IMR-90 (cell line): Measurements from ENCODE around the gene GRIN2A. TPM values are rescaled to one million over a fixed set of nuclear protein-coding genes. Genes with fewer than 3 reads are reported as not detected.

Source experiments
- ATAC-seq: fragments of 200-7000 bp; cut with Tn5 transposase; 2 replicates; pipeline ENCODE4 v1.9.1; 2020; ENCODE audit warnings: low read depth, mild to moderate bottlenecking, moderate library complexity
- BruUV-seq: library from RNA; stranded (reverse); fragments of 400-500 nt; replicated peaks from 2 replicates; lab custom pipeline; 2021; lab: Mats Ljungman, UMichigan
- CTCF ChIA-PET: fragments of 300-600 bp; formaldehyde crosslinking; extraction: SDS; loops from one replicate; lab custom pipeline; 2021; ENCODE audit warnings: antibody characterized with exemption; lab: Yijun Ruan, JAX
- POLR2A ChIA-PET: fragments of 300-600 bp; sonication (Branson Sonifier 250); formaldehyde crosslinking; loops from one replicate; lab custom pipeline; 2022; ENCODE audit warnings: antibody characterized with exemption; ENCODE audit not compliant: unreplicated experiment; lab: Charles Lee
- DNase-seq: peaks from one replicate; pipeline ENCODE4 v3.0.0; 2013
- H2AFZ ChIP-seq: replicated peaks from 2 replicates; pipeline ENCODE3; 2013; ENCODE audit warnings: low read length, mild to moderate bottlenecking; ENCODE audit not compliant: poor library complexity
- H2AK5ac ChIP-seq: 2 replicates; pipeline ENCODE4 v1.6.1; 2013; ENCODE audit warnings: low read depth, low read length, inconsistent platforms
- H2AK9ac ChIP-seq: replicated peaks from 2 replicates; pipeline ENCODE3; 2013; ENCODE audit warnings: mild to moderate bottlenecking, low read depth, low read length, moderate library complexity; ENCODE audit not compliant: poor library complexity
- H2BK120ac ChIP-seq: 2 replicates; pipeline ENCODE4 v1.6.1; 2013; ENCODE audit warnings: low read depth, low read length, inconsistent platforms
- H2BK15ac ChIP-seq: 3 replicates; pipeline ENCODE4 v1.6.1; 2013; ENCODE audit warnings: low read depth, low read length, inconsistent platforms
- H2BK20ac ChIP-seq: 2 replicates; pipeline ENCODE4 v1.6.1; 2013; ENCODE audit warnings: low read depth, mild to moderate bottlenecking, inconsistent platforms, low read length, moderate library complexity
- H2BK5ac ChIP-seq: 2 replicates; pipeline ENCODE4 v1.6.1; 2013; ENCODE audit warnings: mild to moderate bottlenecking, low read depth, low read length, inconsistent platforms; ENCODE audit not compliant: poor library complexity, severe bottlenecking
- H3K14ac ChIP-seq: replicated peaks from 2 replicates; pipeline ENCODE4 v1.6.1; 2013; ENCODE audit warnings: low read depth, low read length, inconsistent platforms
- H3K18ac ChIP-seq: 2 replicates; pipeline ENCODE4 v1.6.1; 2013; ENCODE audit warnings: low read depth, low read length, control low read depth
- H3K23ac ChIP-seq: 2 replicates; pipeline ENCODE4 v1.6.1; 2013; ENCODE audit warnings: low read depth, low read length, inconsistent platforms
- H3K27ac ChIP-seq: 2 replicates; pipeline ENCODE4 v1.5.1; 2013; ENCODE audit warnings: mild to moderate bottlenecking, control low read depth, low read length; ENCODE audit not compliant: insufficient read depth
- H3K27me3 ChIP-seq: 2 replicates; pipeline ENCODE4 v1.6.1; 2013; ENCODE audit warnings: low read length; ENCODE audit not compliant: control insufficient read depth, insufficient read depth
- H3K36me3 ChIP-seq: 2 replicates; pipeline ENCODE4 v1.6.1; 2013; ENCODE audit warnings: low read length, mixed read lengths; ENCODE audit not compliant: control insufficient read depth, insufficient read depth
- H3K4ac ChIP-seq: 2 replicates; pipeline ENCODE4 v1.6.1; 2013; ENCODE audit warnings: low read depth, low read length, inconsistent platforms
- H3K4me1 ChIP-seq: 2 replicates; pipeline ENCODE4 v1.6.1; 2013; ENCODE audit warnings: low read length, mixed read lengths; ENCODE audit not compliant: control insufficient read depth, insufficient read depth
- H3K4me2 ChIP-seq: 2 replicates; pipeline ENCODE4 v1.6.1; 2013; ENCODE audit warnings: low read depth, mild to moderate bottlenecking, control low read depth, low read length, moderate library complexity
- H3K4me3 ChIP-seq: 2 replicates; pipeline ENCODE4 v1.5.1; 2013; ENCODE audit warnings: low read depth, mild to moderate bottlenecking, control low read depth, low read length, moderate library complexity; ENCODE audit not compliant: insufficient read depth
- H3K56ac ChIP-seq: 2 replicates; pipeline ENCODE4 v1.6.1; 2013; ENCODE audit warnings: low read length, inconsistent platforms; ENCODE audit not compliant: insufficient read depth; ENCODE audit errors: extremely low read depth
- H3K79me1 ChIP-seq, 2 experiments: 2 replicates each; pipeline ENCODE4 v1.6.1; 2013; ENCODE audit warnings: low read length in 2 of 2, inconsistent platforms in 1 of 2, low read depth in 1 of 2
- H3K9ac ChIP-seq: 2 replicates; pipeline ENCODE4 v1.6.1; 2013; ENCODE audit warnings: low read depth, low read length, control low read depth
- H3K9me1 ChIP-seq: 2 replicates; pipeline ENCODE4 v1.6.1; 2013; ENCODE audit warnings: low read length, inconsistent platforms; ENCODE audit not compliant: insufficient read depth
- H3K9me3 ChIP-seq: 2 replicates; pipeline ENCODE4 v1.6.1; 2013; ENCODE audit warnings: low read length; ENCODE audit not compliant: control insufficient read depth, insufficient read depth
- H4K20me1 ChIP-seq: 2 replicates; pipeline ENCODE4 v1.6.1; 2013; ENCODE audit warnings: low read length, inconsistent platforms; ENCODE audit not compliant: insufficient read depth
- H4K5ac ChIP-seq: 2 replicates; pipeline ENCODE4 v1.6.1; 2013; ENCODE audit warnings: mild to moderate bottlenecking, low read depth, low read length, control low read depth
- H4K8ac ChIP-seq, 2 experiments: 2 replicates each; pipeline ENCODE4 v1.6.1; 2013; ENCODE audit warnings: low read depth in 2 of 2, low read length in 2 of 2, control low read depth in 1 of 2, inconsistent platforms in 1 of 2
- H4K91ac ChIP-seq: 2 replicates; pipeline ENCODE4 v1.6.1; 2013; ENCODE audit warnings: low read depth, low read length, inconsistent platforms; ENCODE audit not compliant: insufficient read depth
- BHLHE40 ChIP-seq: fragments of 150-350 bp; IDR thresholded peaks from 2 replicates; pipeline ENCODE4 v1.6.1; 2016; ENCODE audit warnings: mild to moderate bottlenecking, low read depth, low read length
- CEBPB ChIP-seq: IDR thresholded peaks from 2 replicates; pipeline ENCODE4 v1.6.1; 2012; ENCODE audit warnings: low read depth, low read length, improper control_type of control experiment
- CHD1 ChIP-seq: IDR thresholded peaks from 2 replicates; pipeline ENCODE4 v1.6.1; 2012; ENCODE audit warnings: low read depth, low read length, improper control_type of control experiment
- ELK1 ChIP-seq: fragments of 150-350 bp; IDR thresholded peaks from 2 replicates; pipeline ENCODE4 v1.6.1; 2016; ENCODE audit warnings: low read depth, mild to moderate bottlenecking, low read length, moderate library complexity, borderline replicate concordance
- FOS ChIP-seq: fragments of 150-350 bp; IDR thresholded peaks from 2 replicates; pipeline ENCODE4 v1.6.1; 2016; ENCODE audit warnings: low read depth, low read length
- MAFK ChIP-seq: IDR thresholded peaks from 2 replicates; pipeline ENCODE4 v1.6.1; 2012; ENCODE audit warnings: low read depth, low read length, improper control_type of control experiment
- NFE2L2 ChIP-seq: fragments of 150-350 bp; IDR thresholded peaks from 2 replicates; pipeline ENCODE4 v1.6.1; 2016; ENCODE audit warnings: low read depth, mild to moderate bottlenecking, low read length
- POLR2A ChIP-seq: IDR thresholded peaks from 2 replicates; pipeline ENCODE4 v1.6.1; 2012; ENCODE audit warnings: mild to moderate bottlenecking, low read depth, low read length
- RCOR1 ChIP-seq: IDR thresholded peaks from 2 replicates; pipeline ENCODE4 v1.6.1; 2012; ENCODE audit warnings: mild to moderate bottlenecking, low read length, improper control_type of control experiment; ENCODE audit not compliant: insufficient replicate concordance
- SMC3 ChIP-seq: fragments of 150-350 bp; IDR thresholded peaks from 2 replicates; pipeline ENCODE4 v1.6.1; 2016; ENCODE audit warnings: low read depth, mild to moderate bottlenecking, antibody characterized with exemption, low read length, moderate library complexity
- USF2 ChIP-seq: fragments of 150-350 bp; IDR thresholded peaks from 2 replicates; pipeline ENCODE4 v1.6.1; 2017; ENCODE audit warnings: mild to moderate bottlenecking, antibody characterized with exemption, low read length, low read depth
- WGBS, 2 experiments: methylation state at CpG; one replicate each; pipeline versions ENCODE4 v1.1.5 to v1.1.7; 2013; ENCODE audit warnings: missing lambda C conversion rate in 2 of 2; ENCODE audit not compliant: insufficient read length in 1 of 2; ENCODE audit errors: extremely low coverage in 2 of 2; 5-methylcytosine and 5-hydroxymethylcytosine counted together
- dilution Hi-C: fragments of 300-500 bp; cut with HindIII; formaldehyde crosslinking; loops from one replicate; pipeline ENCODE4 v1.14.3; 2018; ENCODE audit warnings: low sequenced_read_pairs; ENCODE audit not compliant: unreplicated experiment
- in situ Hi-C: fragments of 300-500 bp; cut with MboI; formaldehyde crosslinking; loops from 3 replicates; pipeline ENCODE4 v1.14.3; 2019; ENCODE audit warnings: low sequenced_read_pairs, inconsistent platforms, mixed read lengths
- intact Hi-C: fragments of 100-400 bp; cut with micrococcal nuclease; formaldehyde crosslinking; loops from 2 replicates; pipeline ENCODE4 v1.10.0; 2022
- polyA plus RNA-seq, 3 experiments: library from polyadenylated mRNA; depleted of rRNA; stranded (reverse); fragments of >200 nt; gene quantifications; 2 replicates each; pipeline ENCODE4 v1.2.3, GENCODE V29; 2012; ENCODE audit warnings: low replicate concordance in 1 of 3
- total RNA-seq: library from RNA; depleted of rRNA; stranded (reverse); fragments of >200 nt; gene quantifications from 2 replicates; pipeline ENCODE4 v1.2.3, GENCODE V29; 2012
- TF ChIP-seq, protein P1 (sequence below): conservative IDR thresholded peaks from 2 replicates; pipeline ENCODE4 v1.5.1; 2012; ENCODE audit warnings: mild to moderate bottlenecking, low read depth, low read length, improper control_type of control experiment

GRIN2A gene
- total and polyA plus RNA-seq, 2 of the 4 experiments (the other 2 are of a cell fraction): under 0.01 TPM; not detected in 1

DNA sequence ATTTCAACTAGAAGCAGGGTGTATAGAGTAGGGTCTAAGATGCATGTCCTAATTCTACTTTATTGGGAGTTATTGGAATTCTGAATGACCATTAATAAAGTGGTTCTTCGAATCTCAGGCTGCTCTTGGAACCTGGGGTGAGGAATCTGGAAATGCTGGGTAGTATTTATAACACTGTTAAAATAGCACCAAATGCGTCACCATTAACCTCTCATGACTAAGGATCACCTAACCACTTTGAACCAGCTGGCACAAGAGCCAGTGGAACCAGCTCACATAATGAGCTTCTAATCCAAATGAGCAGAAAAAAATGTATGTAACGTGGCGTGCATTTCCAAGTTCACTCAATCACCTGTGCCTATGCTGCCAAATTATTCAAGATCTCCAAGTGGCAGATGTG lies 281.7 kb downstream of the GRIN2A start:
- no peak overlapping the region for H3K23ac ChIP-seq
- H3K4me1 ChIP-seq: no peaks in the 10 kb centered on the region
- ChIA-PET CTCF (no interaction called here), POLR2A (no interaction called here)
- DNase-seq: no peak
- no peak for ATAC-seq
- TF ChIP-seq SMC3 (no peak), ELK1 (no peak), USF2 (no peak), MAFK (no peak), BHLHE40 (no peak), POLR2A (no peak), NFE2L2 (no peak), RCOR1 (no peak), CHD1 (no peak), FOS (no peak), CEBPB (no peak)
- TF ChIP-seq, protein P1, sequence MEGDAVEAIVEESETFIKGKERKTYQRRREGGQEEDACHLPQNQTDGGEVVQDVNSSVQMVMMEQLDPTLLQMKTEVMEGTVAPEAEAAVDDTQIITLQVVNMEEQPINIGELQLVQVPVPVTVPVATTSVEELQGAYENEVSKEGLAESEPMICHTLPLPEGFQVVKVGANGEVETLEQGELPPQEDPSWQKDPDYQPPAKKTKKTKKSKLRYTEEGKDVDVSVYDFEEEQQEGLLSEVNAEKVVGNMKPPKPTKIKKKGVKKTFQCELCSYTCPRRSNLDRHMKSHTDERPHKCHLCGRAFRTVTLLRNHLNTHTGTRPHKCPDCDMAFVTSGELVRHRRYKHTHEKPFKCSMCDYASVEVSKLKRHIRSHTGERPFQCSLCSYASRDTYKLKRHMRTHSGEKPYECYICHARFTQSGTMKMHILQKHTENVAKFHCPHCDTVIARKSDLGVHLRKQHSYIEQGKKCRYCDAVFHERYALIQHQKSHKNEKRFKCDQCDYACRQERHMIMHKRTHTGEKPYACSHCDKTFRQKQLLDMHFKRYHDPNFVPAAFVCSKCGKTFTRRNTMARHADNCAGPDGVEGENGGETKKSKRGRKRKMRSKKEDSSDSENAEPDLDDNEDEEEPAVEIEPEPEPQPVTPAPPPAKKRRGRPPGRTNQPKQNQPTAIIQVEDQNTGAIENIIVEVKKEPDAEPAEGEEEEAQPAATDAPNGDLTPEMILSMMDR: no peak
- no peaks in the 10 kb centered on the region for H3K9me1 ChIP-seq
- BruUV-seq: no TSS peak
- H2AFZ ChIP-seq: no peak overlapping the region
- no peak overlapping the region for H2BK5ac ChIP-seq
- H3K79me1 ChIP-seq: no peaks in the 10 kb centered on the region
- no peak overlapping the region for H2BK120ac ChIP-seq
- H2BK20ac ChIP-seq: no peak overlapping the region
- no peak overlapping the region for H2AK5ac ChIP-seq
- H4K5ac ChIP-seq: no peak overlapping the region
- H3K27ac ChIP-seq: no peak overlapping the region
- H3K18ac ChIP-seq: no peak overlapping the region
- in situ Hi-C loops (no loop called here), dilution Hi-C loops (no loop called here), intact Hi-C loops (no loop called here)
- H4K20me1 ChIP-seq: no peaks in the 10 kb centered on the region
- peaks cover 12% of the 10 kb centered on the region for H3K9me3 ChIP-seq
- H4K91ac ChIP-seq: no peak overlapping the region
- no peaks in the 10 kb centered on the region for H3K36me3 ChIP-seq
- no peak overlapping the region for H2BK15ac ChIP-seq
- no peak overlapping the region for H3K14ac ChIP-seq
- H3K4ac ChIP-seq: no peak overlapping the region
- WGBS, 2 experiments: no CpG with 5 or more reads among the region's 4 CpGs
- no peak overlapping the region for H2AK9ac ChIP-seq
- H3K56ac ChIP-seq: no peak overlapping the region
- H3K9ac ChIP-seq: no peak overlapping the region
- H4K8ac ChIP-seq: no peak overlapping the region
- no peak overlapping the region for H3K4me2 ChIP-seq
- H3K4me3 ChIP-seq: no peak overlapping the region
- H3K27me3 ChIP-seq: no peaks in the 10 kb centered on the region
